Loucy (cell line): Measurements from ENCODE around the gene ANO10.
"Not testable (repeated sequence)": the region's sequence is repeated elsewhere in the genome, so short reads cannot be mapped to it uniquely, and the experiment has no call there.

ENCODE experiments used
- H2AFZ ChIP-seq: fragments of 200-600 bp; sonication (generic); 2 replicates; pipeline ENCODE4 v1.6.0; 2016; ENCODE audit warnings: antibody characterized with exemption, mild to moderate bottlenecking, low read length, moderate library complexity
- H3F3A ChIP-seq: fragments of 200-600 bp; 2 replicates; pipeline ENCODE4 v1.6.0; 2016; ENCODE audit warnings: antibody characterized with exemption, low read depth, mild to moderate bottlenecking
- H3K27me3 ChIP-seq: fragments of 200-600 bp; sonication (generic); 2 replicates; pipeline ENCODE4 v1.6.1; 2014; ENCODE audit warnings: low read length, mild to moderate bottlenecking; ENCODE audit not compliant: insufficient read depth, poor library complexity, severe bottlenecking
- H3K36me3 ChIP-seq: fragments of 200-600 bp; sonication (generic); 2 replicates; pipeline ENCODE4 v1.6.1; 2016; ENCODE audit warnings: low read length; ENCODE audit not compliant: insufficient read depth
- H3K4me1 ChIP-seq: fragments of 200-600 bp; sonication (generic); 2 replicates; pipeline ENCODE4 v1.5.1; 2014; ENCODE audit warnings: low read length, mild to moderate bottlenecking; ENCODE audit not compliant: insufficient read depth, poor library complexity, severe bottlenecking
- H3K4me2 ChIP-seq: fragments of 200-600 bp; sonication (generic); 2 replicates; pipeline ENCODE4 v1.6.0; 2014; ENCODE audit warnings: antibody characterized with exemption, low read length, low read depth, mild to moderate bottlenecking; ENCODE audit not compliant: poor library complexity, severe bottlenecking
- H3K4me3 ChIP-seq: fragments of 200-600 bp; sonication (generic); 2 replicates; pipeline ENCODE4 v1.5.1; 2014; ENCODE audit warnings: low read length, mild to moderate bottlenecking, mixed read lengths; ENCODE audit not compliant: poor library complexity, severe bottlenecking
- H3K79me2 ChIP-seq: fragments of 200-600 bp; sonication (generic); 2 replicates; pipeline ENCODE4 v1.6.1; 2014; ENCODE audit warnings: low read length; ENCODE audit not compliant: insufficient read depth
- H3K9ac ChIP-seq: fragments of 200-600 bp; sonication (generic); 2 replicates; pipeline ENCODE4 v1.6.0; 2014; ENCODE audit warnings: mild to moderate bottlenecking, low read depth, low read length, moderate library complexity; ENCODE audit not compliant: poor library complexity, severe bottlenecking
- H3K9me2 ChIP-seq: fragments of 200-600 bp; sonication (generic); replicated peaks from 2 replicates; pipeline ENCODE4 v1.6.1; 2016; ENCODE audit warnings: low read depth, low read length, mixed read lengths
- H3K9me3 ChIP-seq: fragments of 200-600 bp; sonication (generic); 2 replicates; pipeline ENCODE4 v1.6.1; 2014; ENCODE audit warnings: mild to moderate bottlenecking, antibody characterized with exemption, low read length, low read depth; ENCODE audit not compliant: insufficient read depth
- H4K20me1 ChIP-seq: fragments of 200-600 bp; sonication (generic); 2 replicates; pipeline ENCODE4 v1.6.0; 2014; ENCODE audit warnings: antibody characterized with exemption, low read length, mild to moderate bottlenecking; ENCODE audit not compliant: insufficient read depth, poor library complexity, severe bottlenecking
- EZH2phosphoT487 ChIP-seq: fragments of 200-600 bp; IDR thresholded peaks from 2 replicates; pipeline ENCODE4 v1.6.1; 2018; ENCODE audit warnings: antibody characterized with exemption, mild to moderate bottlenecking, moderate library complexity, borderline replicate concordance
- TF ChIP-seq, protein P1 (sequence below): fragments of 200-600 bp; sonication (generic); conservative IDR thresholded peaks from 2 replicates; pipeline ENCODE4 v1.5.1; 2014; ENCODE audit warnings: mild to moderate bottlenecking, antibody characterized with exemption, low read length

ANO10 gene

DNA sequence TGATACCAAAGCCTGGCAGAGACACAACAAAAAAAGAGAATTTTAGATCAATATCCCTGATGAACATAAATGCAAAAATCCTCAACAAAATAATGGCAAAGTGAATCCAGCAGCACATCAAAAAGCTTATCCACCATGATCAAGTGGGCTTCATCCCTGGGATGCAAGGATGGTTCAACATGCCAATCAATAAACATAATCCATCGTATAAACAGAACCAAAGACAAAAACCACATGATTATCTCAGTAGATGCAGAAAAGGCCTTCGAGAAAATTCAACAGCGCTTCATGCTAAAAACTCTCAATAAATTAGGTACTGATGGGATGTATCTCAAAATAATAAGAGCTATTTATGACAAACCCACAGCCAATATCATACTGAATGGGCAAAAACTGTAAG is 26.5 kb downstream of the ANO10 start:
- not testable (repeated sequence) for H3K79me2 ChIP-seq, H3K4me1 ChIP-seq, H3K9ac ChIP-seq, H4K20me1 ChIP-seq, H3K27me3 ChIP-seq, H3K4me3 ChIP-seq, H3F3A ChIP-seq, H3K36me3 ChIP-seq, H3K4me2 ChIP-seq, H3K9me3 ChIP-seq, H2AFZ ChIP-seq, H3K9me2 ChIP-seq

DNA sequence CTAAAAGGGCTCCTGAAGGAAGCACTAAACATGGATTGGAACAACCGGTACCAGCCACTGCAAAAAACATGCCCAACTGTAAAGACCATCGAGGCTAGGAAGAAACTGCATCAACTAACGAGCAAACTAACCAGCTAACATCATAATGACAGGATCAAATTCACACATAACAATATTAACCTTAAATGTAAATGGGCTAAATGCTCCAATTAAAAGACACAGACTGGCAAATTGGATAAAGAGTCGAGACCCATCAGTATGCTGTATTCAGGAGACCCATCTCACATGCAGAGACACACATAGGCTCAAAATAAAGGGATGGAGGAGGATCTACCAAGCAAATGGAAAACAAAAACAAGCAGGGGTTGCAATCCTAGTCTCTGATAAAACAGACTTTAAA is 28.2 kb downstream of the ANO10 start:
- not testable (repeated sequence) for H3K4me3 ChIP-seq, H3K9ac ChIP-seq, H3K27me3 ChIP-seq, H3K4me2 ChIP-seq, H3K4me1 ChIP-seq, H3K9me3 ChIP-seq, H3K79me2 ChIP-seq, H3K36me3 ChIP-seq, H2AFZ ChIP-seq, H3F3A ChIP-seq, H3K9me2 ChIP-seq, H4K20me1 ChIP-seq

DNA sequence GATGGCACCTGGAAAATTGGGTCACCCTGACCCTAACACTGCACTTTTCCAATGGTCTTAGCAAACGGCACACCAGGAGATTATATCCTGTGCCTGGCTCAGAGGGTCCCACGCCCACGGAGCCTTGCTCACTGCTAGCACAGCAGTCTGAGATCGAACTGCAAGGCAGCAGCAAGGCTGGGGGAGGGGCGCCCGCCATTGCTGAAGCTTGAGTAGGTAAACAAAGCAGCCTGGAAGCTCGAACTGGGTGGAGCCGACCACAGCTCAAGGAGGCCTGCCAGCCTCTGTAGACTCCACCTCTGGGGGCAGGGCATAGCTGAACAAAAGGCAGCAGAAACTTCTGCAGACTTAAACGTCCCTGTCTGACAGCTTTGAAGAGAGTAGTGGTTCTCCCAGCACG is 29.9 kb downstream of the ANO10 start:
- not testable (repeated sequence) for H4K20me1 ChIP-seq, H3K9me3 ChIP-seq, H3K79me2 ChIP-seq, H3K27me3 ChIP-seq, H3K4me1 ChIP-seq, H3K4me3 ChIP-seq, H3K9ac ChIP-seq, H3K36me3 ChIP-seq, H3K4me2 ChIP-seq, H3K9me2 ChIP-seq, H3F3A ChIP-seq, H2AFZ ChIP-seq

DNA sequence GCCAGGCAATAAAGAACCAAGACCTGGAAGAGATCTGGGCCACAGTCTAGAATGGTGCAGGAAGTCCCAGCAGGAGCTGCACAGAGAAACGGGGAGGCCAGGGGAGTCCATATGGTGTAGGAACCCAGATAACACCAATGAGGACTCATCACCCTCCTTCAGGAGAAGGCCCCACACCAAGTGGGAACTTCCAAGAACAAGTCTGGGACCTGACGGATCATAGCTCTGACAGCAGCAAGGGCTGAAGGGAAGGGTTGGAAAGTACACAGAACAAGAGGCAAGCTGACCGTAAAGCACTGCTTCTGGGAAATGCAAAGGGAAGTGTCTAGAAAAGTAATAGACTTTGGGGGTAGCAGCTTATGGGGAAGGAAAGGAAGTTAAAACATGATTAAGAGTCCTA is 34.5 kb downstream of the ANO10 start:
- H3K4me1 ChIP-seq = peaks cover 20% of the 10 kb centered on the region
- no peaks in the 10 kb centered on the region for H3F3A ChIP-seq
- TF ChIP-seq, protein P1, sequence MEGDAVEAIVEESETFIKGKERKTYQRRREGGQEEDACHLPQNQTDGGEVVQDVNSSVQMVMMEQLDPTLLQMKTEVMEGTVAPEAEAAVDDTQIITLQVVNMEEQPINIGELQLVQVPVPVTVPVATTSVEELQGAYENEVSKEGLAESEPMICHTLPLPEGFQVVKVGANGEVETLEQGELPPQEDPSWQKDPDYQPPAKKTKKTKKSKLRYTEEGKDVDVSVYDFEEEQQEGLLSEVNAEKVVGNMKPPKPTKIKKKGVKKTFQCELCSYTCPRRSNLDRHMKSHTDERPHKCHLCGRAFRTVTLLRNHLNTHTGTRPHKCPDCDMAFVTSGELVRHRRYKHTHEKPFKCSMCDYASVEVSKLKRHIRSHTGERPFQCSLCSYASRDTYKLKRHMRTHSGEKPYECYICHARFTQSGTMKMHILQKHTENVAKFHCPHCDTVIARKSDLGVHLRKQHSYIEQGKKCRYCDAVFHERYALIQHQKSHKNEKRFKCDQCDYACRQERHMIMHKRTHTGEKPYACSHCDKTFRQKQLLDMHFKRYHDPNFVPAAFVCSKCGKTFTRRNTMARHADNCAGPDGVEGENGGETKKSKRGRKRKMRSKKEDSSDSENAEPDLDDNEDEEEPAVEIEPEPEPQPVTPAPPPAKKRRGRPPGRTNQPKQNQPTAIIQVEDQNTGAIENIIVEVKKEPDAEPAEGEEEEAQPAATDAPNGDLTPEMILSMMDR = no peak
- no peak for TF ChIP-seq EZH2phosphoT487

More for the DNA sequence above, 34.5 kb downstream of the ANO10 start:
- H3K36me3 ChIP-seq = peaks cover 9% of the 10 kb centered on the region; the same call in 1 of the 2 replicates
- H3K9me3 ChIP-seq = no peaks in the 10 kb centered on the region; the same call in 1 of the 2 replicates
- no peaks in the 10 kb centered on the region for H3K27me3 ChIP-seq
- H2AFZ ChIP-seq = no peak overlapping the region
- H4K20me1 ChIP-seq = no peaks in the 10 kb centered on the region
- no peaks in the 10 kb centered on the region for H3K9me2 ChIP-seq
- H3K79me2 ChIP-seq = no peaks in the 10 kb centered on the region
- no peak overlapping the region for H3K4me2 ChIP-seq
- no peak overlapping the region for H3K9ac ChIP-seq
- no peak overlapping the region for H3K4me3 ChIP-seq
